ENCODE data around the gene MYO7A. TPM values are rescaled to one million over a fixed set of nuclear protein-coding genes. Genes with fewer than 3 reads are reported as not detected.
A peak's percentile ranks its signal among the peaks of the same experiment; 100 is the strongest.

Gene MYO7A
- total RNA-seq, 1 donor from 2014 or later = 0.97 TPM

DNA sequence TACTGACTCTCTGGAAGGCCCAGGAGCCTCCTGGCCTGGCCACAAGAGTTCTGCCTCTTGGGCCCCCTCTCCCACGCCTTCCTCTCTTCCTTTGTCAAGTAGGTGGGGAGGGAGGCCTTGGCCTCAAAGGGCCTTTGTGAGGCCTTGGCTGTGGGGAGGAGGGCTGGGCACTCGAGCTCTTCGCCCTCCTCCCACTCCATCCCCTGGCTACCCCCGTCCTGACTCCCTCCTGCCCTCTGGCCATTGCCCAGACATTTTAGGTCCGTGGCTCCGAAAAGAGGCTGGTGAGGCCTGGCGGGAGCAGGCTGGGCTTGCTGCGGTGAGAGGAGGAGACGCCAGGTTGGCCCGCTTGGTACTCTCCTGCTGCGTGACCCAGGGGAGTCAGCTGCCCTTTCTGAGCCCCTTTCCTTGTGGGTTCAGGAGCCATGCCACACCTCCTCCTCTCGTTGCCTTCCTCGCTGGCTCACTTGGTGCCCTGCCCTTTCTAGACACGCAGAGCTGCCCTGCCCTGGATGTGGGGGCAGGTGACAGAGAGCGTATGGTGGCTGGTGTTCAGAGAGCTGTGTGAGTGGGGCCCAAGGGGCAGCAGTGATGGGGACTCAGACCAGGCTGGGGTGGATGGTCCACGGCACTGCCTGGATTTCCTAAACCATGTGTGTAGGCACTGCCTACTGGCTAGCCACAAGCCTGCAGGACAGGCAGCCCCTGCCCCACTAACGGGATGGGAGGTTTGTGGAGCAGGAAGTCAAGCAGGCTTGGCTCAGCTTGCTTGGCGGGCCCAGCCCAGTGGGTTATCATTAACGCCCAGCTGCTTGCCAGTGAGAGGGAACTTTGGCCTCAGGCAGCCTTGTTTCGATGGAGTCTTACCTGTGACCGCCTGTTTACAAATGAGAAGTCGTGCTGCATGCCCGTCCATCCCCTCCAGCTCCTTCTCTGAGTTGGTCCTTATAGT lies 41.2 kb upstream of the MYO7A start:
- Histone ChIP-seq H3K4me1 (no peaks in the 10 kb centered on the region), H3K27me3 (no peaks in the 10 kb centered on the region), H4K20me1 (ENCODE audit: low read depth) (peaks cover 2% of the 10 kb centered on the region), H3K9me3 (ENCODE audit: low read depth) (no peaks in the 10 kb centered on the region), H3K36me3 (no peaks in the 10 kb centered on the region), H3K9ac (no peak overlapping the region), H3K27ac (no peak overlapping the region), H3K4me2 (no peak overlapping the region), H3K79me2 (ENCODE audit: low read depth) (no peaks in the 10 kb centered on the region), H2AFZ (replicated peaks) (no peak overlapping the region), H3K4me3 (no peak overlapping the region), H3F3A (ENCODE audit: low read depth) (no peaks in the 10 kb centered on the region)
- Mint-ChIP-seq H3K36me3 (no peaks in the 10 kb centered on the region), H3K27ac (no peak overlapping the region), H3K4me1 (peaks cover 8% of the 10 kb centered on the region), H3K27me3 (ENCODE audit: insufficient read depth, low read depth) (peaks cover 3% of the 10 kb centered on the region), H3K4me3 (no peak overlapping the region), H3K9me3 (no peaks in the 10 kb centered on the region)
- no peak for DNase-seq (ENCODE audit: low spot score)
- no peak for TF ChIP-seq EZH2 (IDR thresholded peaks at IDR 0.05)
- TF ChIP-seq, protein P1, sequence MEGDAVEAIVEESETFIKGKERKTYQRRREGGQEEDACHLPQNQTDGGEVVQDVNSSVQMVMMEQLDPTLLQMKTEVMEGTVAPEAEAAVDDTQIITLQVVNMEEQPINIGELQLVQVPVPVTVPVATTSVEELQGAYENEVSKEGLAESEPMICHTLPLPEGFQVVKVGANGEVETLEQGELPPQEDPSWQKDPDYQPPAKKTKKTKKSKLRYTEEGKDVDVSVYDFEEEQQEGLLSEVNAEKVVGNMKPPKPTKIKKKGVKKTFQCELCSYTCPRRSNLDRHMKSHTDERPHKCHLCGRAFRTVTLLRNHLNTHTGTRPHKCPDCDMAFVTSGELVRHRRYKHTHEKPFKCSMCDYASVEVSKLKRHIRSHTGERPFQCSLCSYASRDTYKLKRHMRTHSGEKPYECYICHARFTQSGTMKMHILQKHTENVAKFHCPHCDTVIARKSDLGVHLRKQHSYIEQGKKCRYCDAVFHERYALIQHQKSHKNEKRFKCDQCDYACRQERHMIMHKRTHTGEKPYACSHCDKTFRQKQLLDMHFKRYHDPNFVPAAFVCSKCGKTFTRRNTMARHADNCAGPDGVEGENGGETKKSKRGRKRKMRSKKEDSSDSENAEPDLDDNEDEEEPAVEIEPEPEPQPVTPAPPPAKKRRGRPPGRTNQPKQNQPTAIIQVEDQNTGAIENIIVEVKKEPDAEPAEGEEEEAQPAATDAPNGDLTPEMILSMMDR (IDR thresholded peaks at IDR 0.05) = no peak
- no peak for TF ChIP-seq EZH2phosphoT487 (IDR thresholded peaks at IDR 0.05)

DNA sequence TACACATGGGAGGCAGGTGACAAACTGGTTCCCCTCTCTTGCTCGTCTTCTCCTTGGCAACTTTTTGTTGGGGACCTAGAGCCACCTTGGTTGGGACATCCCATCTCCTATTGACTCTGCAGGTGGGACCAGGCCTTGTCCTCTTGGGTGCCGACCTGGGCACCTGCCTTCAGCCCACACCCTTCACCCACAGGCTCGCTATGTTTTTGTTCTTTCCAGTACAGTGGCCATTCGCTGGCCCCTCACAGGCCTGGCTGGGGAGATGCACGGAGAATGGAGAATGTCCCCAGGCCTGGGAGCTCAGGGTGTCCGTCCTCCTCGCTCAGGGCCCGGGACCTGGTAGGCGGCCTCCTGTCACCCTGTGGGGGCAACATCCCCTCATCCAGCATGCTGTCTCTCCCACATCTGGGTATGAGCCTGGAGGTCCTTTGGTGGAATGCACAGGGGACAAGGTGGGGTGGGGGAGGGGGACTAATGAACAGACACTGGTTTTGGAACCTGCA lies 40.3 kb upstream of the MYO7A start:
- H3K9ac ChIP-seq = no peak overlapping the region
- Mint-ChIP-seq H3K27ac (peak overlapping the region; percentile 37), H3K4me3 (no peak overlapping the region), H3K9me3 (no peaks in the 10 kb centered on the region), H3K27me3 (ENCODE audit: insufficient read depth, low read depth) (peaks cover 3% of the 10 kb centered on the region), H3K4me1 (peaks cover 7% of the 10 kb centered on the region), H3K36me3 (no peaks in the 10 kb centered on the region)
- TF ChIP-seq EZH2 (IDR thresholded peaks at IDR 0.05) = no peak
- TF ChIP-seq, protein P1 (IDR thresholded peaks at IDR 0.05) = no peak
- TF ChIP-seq EZH2phosphoT487 (IDR thresholded peaks at IDR 0.05) = no peak
- H3K36me3 ChIP-seq = no peaks in the 10 kb centered on the region
- H3K27ac ChIP-seq = no peak overlapping the region
- no peak overlapping the region for H3K4me3 ChIP-seq
- no peak overlapping the region for H2AFZ ChIP-seq (replicated peaks)
- DNase-seq (ENCODE audit: low spot score) = no peak
- H3K4me1 ChIP-seq = no peaks in the 10 kb centered on the region
- H3K27me3 ChIP-seq = no peaks in the 10 kb centered on the region
- H3F3A ChIP-seq (ENCODE audit: low read depth) = no peaks in the 10 kb centered on the region
- H4K20me1 ChIP-seq (ENCODE audit: low read depth) = peaks cover 2% of the 10 kb centered on the region
- H3K4me2 ChIP-seq = no peak overlapping the region
- H3K79me2 ChIP-seq (ENCODE audit: low read depth) = no peaks in the 10 kb centered on the region
- no peaks in the 10 kb centered on the region for H3K9me3 ChIP-seq (ENCODE audit: low read depth)

- no peak for TF ChIP-seq EZH2 (IDR thresholded peaks at IDR 0.05)
- TF ChIP-seq, protein P1 (IDR thresholded peaks at IDR 0.05) = no peak
- TF ChIP-seq EZH2phosphoT487 (IDR thresholded peaks at IDR 0.05) = no peak
Observed at GRCh38 chr11:77088236-77089003, 39.6 kb upstream of the MYO7A start.

More at GRCh38 chr11:77088236-77089003, 39.6 kb upstream of the MYO7A start:
- Histone ChIP-seq H3F3A (ENCODE audit: low read depth) (no peaks in the 10 kb centered on the region), H3K79me2 (ENCODE audit: low read depth) (no peaks in the 10 kb centered on the region), H3K4me3 (no peak overlapping the region), H3K9ac (no peak overlapping the region), H3K27me3 (no peaks in the 10 kb centered on the region), H3K4me1 (no peaks in the 10 kb centered on the region), H3K9me3 (ENCODE audit: low read depth) (no peaks in the 10 kb centered on the region), H3K36me3 (no peaks in the 10 kb centered on the region), H3K27ac (no peak overlapping the region), H2AFZ (replicated peaks) (no peak overlapping the region), H4K20me1 (ENCODE audit: low read depth) (peaks cover 2% of the 10 kb centered on the region), H3K4me2 (no peak overlapping the region)
- no peak for DNase-seq (ENCODE audit: low spot score)
- Mint-ChIP-seq H3K27ac (no peak overlapping the region), H3K36me3 (no peaks in the 10 kb centered on the region), H3K27me3 (ENCODE audit: insufficient read depth, low read depth) (peaks cover 3% of the 10 kb centered on the region), H3K4me3 (no peak overlapping the region), H3K4me1 (peaks cover 6% of the 10 kb centered on the region), H3K9me3 (no peaks in the 10 kb centered on the region)
